GM19467 (cell line): ENCODE results near the gene FNBP1.
"Not testable (repeated sequence)": the region's sequence is repeated elsewhere in the genome, so short reads cannot be mapped to it uniquely, and the experiment has no call there.

Experiments used
- ATAC-seq: cut with Tn5 transposase; IDR thresholded peaks from one replicate; pipeline ENCODE4 v1.9.1; 2021; ENCODE audit warnings: mild to moderate bottlenecking, moderate library complexity; ENCODE audit not compliant: unreplicated experiment

FNBP1 gene

GRCh38 chr9:129996161-129996830 is 46.7 kb downstream of the FNBP1 start:
- ATAC-seq = no peak

GRCh38 chr9:129995409-129996160 is 47.4 kb downstream of the FNBP1 start:
- no peak for ATAC-seq

GRCh38 chr9:129994882-129995281 is 48.1 kb downstream of the FNBP1 start:
- ATAC-seq = no peak

- not testable (repeated sequence) for ATAC-seq
These were observed 51.9 kb downstream of the FNBP1 start for GRCh38 chr9:129991139-129991538.

DNA sequence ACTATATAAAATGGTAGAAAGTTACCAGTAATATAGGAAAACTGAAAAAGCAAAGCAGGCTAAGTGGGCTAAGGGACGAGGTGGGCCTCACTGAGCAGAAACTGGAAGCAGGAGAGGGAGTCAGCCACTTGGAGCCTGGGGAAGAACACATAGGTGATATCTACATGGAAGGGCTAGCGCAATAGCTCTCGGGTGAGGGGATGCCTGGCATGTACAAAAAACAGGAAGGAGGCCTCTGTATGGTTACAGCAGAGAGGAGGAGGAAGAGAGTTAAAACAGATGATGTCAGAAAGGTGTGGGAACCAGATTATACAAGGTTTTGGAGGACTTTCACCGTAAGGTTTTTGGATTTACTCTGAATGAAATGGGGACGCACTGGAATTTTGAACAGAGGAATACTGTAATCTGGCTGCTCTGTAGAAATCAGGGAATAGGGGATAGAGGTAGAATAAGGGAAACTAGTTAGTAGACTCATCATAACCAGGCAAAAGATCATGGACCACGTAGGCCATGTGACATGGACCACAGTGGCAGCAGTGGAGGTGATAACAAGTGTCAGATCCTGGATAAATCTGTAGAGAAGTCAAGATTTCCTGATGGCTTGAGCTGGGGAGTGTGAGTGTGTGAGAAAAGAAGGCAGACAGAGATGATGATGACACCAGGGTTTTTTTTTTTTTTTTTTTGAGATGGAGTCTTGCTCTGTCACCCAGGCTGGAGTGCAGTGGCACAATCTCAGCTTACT is 52.5 kb downstream of the FNBP1 start:
- no peak for ATAC-seq

DNA sequence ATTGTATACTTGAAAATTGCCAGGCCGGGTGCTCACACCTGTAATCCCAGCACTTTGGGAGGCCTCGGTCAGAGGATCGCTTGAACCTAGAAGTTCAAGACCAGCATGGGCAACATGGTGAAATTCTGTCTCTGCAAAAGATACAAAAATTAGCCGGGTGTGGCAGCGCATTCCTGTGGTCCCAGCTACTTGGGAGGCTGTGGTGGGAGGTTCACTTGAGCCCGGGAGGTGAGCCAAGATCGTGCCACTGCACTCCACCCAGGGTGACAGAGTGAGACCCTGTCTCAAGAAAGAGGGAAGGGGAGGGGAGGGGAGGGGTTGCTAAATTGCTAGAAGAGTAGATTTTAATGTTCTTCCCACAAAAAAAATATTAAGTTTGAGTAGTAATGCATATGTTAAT is 53.2 kb downstream of the FNBP1 start:
- ATAC-seq = no peak

DNA sequence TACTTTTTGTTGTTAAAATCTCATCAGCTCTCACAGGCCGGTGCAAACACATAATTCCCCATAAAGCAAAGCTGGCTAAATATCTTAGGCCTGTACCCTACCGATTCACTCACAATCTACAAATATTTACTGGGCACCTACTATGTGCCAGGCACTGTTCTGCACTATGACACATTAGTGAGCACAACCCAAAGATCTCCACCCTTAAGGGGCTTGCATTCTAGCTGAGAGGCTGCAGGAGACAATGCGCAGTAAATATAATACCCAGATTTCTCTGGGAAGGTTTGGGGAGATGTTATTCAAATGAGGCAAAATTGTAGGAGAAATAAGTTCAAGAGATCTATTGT is 53.7 kb downstream of the FNBP1 start:
- no peak for ATAC-seq

GRCh38 chr9:129988607-129989361 is 54.2 kb downstream of the FNBP1 start:
- peak; percentile 50 for ATAC-seq

GRCh38 chr9:129987941-129988340 is 55.0 kb downstream of the FNBP1 start:
- no peak for ATAC-seq

GRCh38 chr9:129987047-129987446 is 55.9 kb downstream of the FNBP1 start:
- ATAC-seq = no peak

- ATAC-seq = not testable (repeated sequence)
These were observed 58.4 kb downstream of the FNBP1 start for GRCh38 chr9:129984589-129984988.

GRCh38 chr9:129983891-129984290 is 59.1 kb downstream of the FNBP1 start:
- no peak for ATAC-seq

GRCh38 chr9:129981180-129981907 is 61.6 kb downstream of the FNBP1 start:
- no peak for ATAC-seq

DNA sequence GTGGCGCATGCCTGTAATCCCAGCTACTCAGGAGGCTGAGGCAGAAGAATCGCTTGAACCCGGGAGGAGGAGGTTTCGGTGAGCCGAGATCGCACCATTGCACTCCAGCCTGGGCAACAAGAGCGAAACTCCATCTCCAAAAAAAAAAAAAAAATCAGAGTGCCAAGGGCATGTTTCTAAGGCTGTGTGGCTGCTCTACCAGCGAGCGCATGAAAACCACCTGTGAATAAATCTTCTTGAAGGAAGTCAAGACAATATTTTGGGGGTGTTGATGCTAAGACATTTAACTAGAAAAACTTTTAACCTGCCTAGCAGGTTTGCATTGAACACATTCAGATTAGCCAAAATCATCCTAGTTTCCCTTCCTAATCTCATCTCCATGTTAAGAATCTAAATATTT is 62.8 kb downstream of the FNBP1 start:
- ATAC-seq = not testable (repeated sequence)

DNA sequence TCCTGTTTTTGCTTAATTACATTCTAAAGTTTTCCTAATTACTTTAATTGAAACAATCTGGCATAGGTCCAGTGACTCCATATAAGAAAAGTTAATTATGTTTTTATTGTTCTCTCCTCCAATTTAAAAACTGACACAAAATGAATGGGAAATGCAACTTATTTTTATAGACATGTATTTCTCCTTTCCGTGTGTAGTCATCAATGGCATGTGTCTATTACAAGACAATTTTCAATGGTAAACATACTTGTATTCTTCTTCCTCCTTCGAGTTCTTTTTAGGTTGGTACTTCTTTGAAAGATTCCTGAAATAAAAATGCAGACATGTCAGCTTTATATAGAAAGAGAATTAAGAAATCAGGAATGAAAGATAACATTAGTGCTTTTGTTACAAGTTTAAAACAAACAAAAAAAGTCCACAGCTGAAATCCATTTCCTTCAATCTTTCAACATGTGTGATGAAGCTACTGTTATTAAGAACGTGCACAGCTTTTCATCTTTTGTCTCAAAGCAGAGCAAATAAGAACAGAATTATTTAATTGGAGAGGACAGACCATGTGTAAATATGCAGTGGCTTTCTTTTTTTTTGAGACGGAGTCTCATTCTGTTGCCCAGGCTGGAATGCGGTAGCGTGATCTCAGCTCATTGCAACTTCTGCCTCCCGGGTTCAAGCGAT is 63.8 kb downstream of the FNBP1 start:
- no peak for ATAC-seq

DNA sequence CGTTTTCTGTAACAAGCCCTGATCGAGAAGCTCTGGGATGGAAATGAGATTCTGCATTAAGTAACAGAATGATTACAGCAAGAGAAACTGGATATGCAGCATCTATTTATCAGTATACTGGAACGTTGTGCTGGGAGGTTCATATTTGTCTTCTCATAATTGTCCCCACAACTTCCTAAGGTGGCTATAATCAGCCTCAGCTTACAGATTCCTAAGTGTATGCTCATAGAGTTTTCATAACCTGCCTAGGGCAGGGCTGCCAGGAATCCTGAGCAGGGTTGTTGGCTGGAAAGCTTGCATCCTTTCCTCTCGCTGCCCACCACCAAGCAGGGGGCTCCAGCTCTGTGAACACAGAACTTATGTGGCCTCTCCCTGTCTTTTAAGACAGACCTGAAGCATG is 70.2 kb downstream of the FNBP1 start:
- ATAC-seq = no peak

DNA sequence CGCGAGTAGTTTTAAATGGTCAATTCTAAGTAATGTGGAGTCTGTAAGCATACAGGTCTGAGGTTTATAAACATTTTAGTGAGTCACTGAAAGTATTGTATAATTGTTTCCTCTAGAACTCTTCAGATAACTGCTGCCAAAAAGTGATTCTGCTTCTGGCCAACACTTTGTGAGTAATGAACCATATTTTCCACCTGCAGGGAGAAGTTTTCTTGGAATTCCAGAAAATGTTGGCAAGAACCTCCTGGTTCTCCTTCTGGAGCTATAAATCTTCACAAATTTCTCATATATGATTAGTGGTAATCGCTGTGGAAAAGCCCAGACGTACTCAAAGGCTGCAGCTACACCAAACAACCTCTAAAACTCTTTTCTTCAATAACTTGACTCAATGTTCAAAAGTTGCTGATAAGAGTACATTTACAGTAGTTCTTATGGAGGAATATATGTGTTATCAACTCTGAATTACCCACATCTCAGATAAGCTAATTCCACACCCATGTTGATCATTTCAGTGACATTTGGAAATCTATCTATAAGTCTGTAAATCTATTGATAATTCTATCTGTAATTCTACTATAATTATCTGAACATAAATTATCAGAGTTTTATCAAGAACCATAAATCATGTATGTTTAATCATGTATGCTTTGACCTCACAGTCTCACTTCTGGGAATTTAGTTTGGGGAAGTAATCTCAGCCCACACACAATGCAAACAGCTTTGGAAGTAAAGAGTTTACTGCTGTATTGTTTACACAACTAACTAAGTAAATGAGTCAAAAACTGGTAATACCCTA is 74.1 kb downstream of the FNBP1 start:
- no peak for ATAC-seq

- no peak for ATAC-seq
These were observed 77.9 kb downstream of the FNBP1 start for GRCh38 chr9:129964901-129965734.
